ENCODE data around the gene ZNF688.

ZNF688 gene

GRCh38 chr16:30558789-30559377, 12.6 kb downstream of the ZNF688 start:
- TF ChIP-seq CTCF (conservative IDR thresholded peaks at IDR 0.05; ENCODE audit: low read depth), result no peak
- H3K27ac ChIP-seq, result peak overlapping the region; percentile 90
- DNase-seq (ENCODE audit: low spot score), result no peak
- POLR2A ChIA-PET (ENCODE audit: low non-redundant PET), result interaction anchor here (1.3 to 1.9 kb wide), 3 partner anchors 23 to 129 kb away, joined by 3 to 7 read pairs (median 5); partner anchors contain the start of gene DCTPP1
- CTCF ChIA-PET, result interaction anchor here (0.7 to 1.9 kb wide), 3 partner anchors 12 to 109 kb away, joined by 3 to 11 read pairs (median 5); no protein-coding TSS in a partner anchor

- POLR2A ChIA-PET (ENCODE audit: low non-redundant PET), result interaction anchor here (1.3 to 1.9 kb wide), 3 partner anchors 23 to 128 kb away, joined by 3 to 7 read pairs (median 5); partner anchors contain the start of gene DCTPP1
- peak; percentile 95 for DNase-seq (ENCODE audit: low spot score)
- CTCF ChIA-PET, result interaction anchor here (0.6 to 1.9 kb wide), 7 partner anchors 13 to 128 kb away, joined by 3 to 11 read pairs (median 4); partner anchors contain the start of gene DCTPP1
- no peak for TF ChIP-seq CTCF (conservative IDR thresholded peaks at IDR 0.05; ENCODE audit: low read depth)
- peak within 1 kb of the TSS; percentile 90 for H3K27ac ChIP-seq
Measured at GRCh38 chr16:30557957-30558788, 13.3 kb downstream of the ZNF688 start, which contains the start of gene ZNF764. Gene ZNF764, minus strand, starts transcription at chr16:30558374. Its CDS starts 192 bp downstream, at chr16:30558182.

GRCh38 chr16:30557707-30557956, 13.9 kb downstream of the ZNF688 start:
- no peak for DNase-seq (ENCODE audit: low spot score)
- H3K27ac ChIP-seq, result peak overlapping the region; percentile 90
- POLR2A ChIA-PET (ENCODE audit: low non-redundant PET), result interaction anchor here (0.5 to 1.9 kb wide), 3 partner anchors 22 to 127 kb away, joined by 3 to 7 read pairs (median 4); partner anchors contain the start of gene DCTPP1
- no peak for TF ChIP-seq CTCF (conservative IDR thresholded peaks at IDR 0.05; ENCODE audit: low read depth)
- CTCF ChIA-PET, result interaction anchor here (0.6 to 1.9 kb wide), 6 partner anchors 22 to 466 kb away, joined by 3 to 11 read pairs (median 4); partner anchors contain the start of gene DCTPP1

- peak overlapping the region; percentile 90 for H3K27ac ChIP-seq
- POLR2A ChIA-PET (ENCODE audit: low non-redundant PET), result no interaction called here
- no peak for DNase-seq (ENCODE audit: low spot score)
- CTCF ChIA-PET, result no interaction called here
- TF ChIP-seq CTCF (conservative IDR thresholded peaks at IDR 0.05; ENCODE audit: low read depth), result no peak
Measured at GRCh38 chr16:30556125-30556473, 15.4 kb downstream of the ZNF688 start.

- H3K27ac ChIP-seq, result peak overlapping the region; percentile 90
- POLR2A ChIA-PET (ENCODE audit: low non-redundant PET), result no interaction called here
- no peak for DNase-seq (ENCODE audit: low spot score)
- CTCF ChIA-PET, result interaction anchor here (1.1 to 1.3 kb wide), 2 partner anchors 20 to 73 kb away, joined by 3 to 4 read pairs; no protein-coding TSS in a partner anchor
- TF ChIP-seq CTCF (conservative IDR thresholded peaks at IDR 0.05; ENCODE audit: low read depth), result no peak
Measured at GRCh38 chr16:30555315-30556124, 16.0 kb downstream of the ZNF688 start.

Data from RWPE1 (cell line).